GM21737 (cell line): ENCODE results near the gene ERCC2.
"Not testable (repeated sequence)": the region's sequence is repeated elsewhere in the genome, so short reads cannot be mapped to it uniquely, and the experiment has no call there.

ENCODE experiments used
- ATAC-seq: cut with Tn5 transposase; IDR thresholded peaks from one replicate; pipeline ENCODE4 v1.9.1; 2021; ENCODE audit warnings: mild to moderate bottlenecking, moderate library complexity; ENCODE audit not compliant: unreplicated experiment

Gene ERCC2

GRCh38 chr19:45340232-45340898 is 30.0 kb downstream of the ERCC2 start, which contains the start of gene KLC3:
TSS of gene KLC3 (plus strand) at chr19:45340750. CDS start at chr19:45345542, 4,792 bp downstream.
- ATAC-seq = no peak

- ATAC-seq = no peak
Observed at GRCh38 chr19:45339629-45340028, 30.7 kb downstream of the ERCC2 start.

DNA sequence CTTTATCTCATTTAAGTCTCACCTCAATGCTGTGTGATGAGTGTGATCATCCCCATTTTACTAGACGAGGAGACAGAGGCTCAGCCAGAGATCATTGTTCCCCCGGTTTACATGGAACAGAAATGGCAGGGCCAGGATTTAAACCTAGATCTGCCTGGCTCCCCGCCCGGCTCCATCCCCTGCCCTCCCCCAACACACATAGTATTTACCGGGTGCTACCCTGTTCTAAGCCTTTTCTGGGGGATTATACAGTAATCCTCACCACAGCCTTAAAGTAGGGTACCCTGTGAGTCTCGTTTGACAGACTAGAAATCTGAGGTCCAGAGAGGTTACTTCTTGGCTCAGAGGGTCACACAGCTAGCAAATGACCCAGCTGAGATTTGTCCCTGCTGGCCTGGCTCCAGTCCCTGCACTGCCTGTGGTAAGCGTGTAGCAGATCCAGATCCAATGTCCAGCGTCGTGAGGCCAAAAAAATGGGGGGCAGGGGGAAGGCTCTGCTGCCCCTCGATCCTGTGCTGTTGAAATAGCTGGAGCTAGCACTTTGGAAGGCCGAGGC is 33.6 kb downstream of the ERCC2 start:
- no peak for ATAC-seq

DNA sequence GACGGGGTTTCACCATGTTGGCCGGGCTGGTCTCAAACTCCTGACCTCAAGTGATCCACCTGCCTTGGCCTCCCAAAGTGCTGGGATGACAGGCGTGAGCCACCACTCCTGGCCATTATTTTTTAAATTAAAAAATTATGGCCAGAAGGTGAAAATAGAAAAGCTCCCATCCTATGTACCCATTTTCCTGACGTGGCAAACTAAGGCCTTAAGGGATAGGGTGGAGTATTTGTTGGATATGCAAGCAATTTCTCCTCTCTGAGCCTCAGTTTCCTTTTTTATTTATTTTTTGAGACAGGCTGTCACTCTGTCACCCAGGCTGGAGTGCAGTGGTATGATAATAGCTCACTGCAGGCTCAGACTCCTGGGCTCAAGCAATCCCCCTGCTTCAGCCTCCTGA is 35.5 kb downstream of the ERCC2 start:
- ATAC-seq = not testable (repeated sequence)

- ATAC-seq = no peak
Observed at GRCh38 chr19:45333609-45334303, 36.6 kb downstream of the ERCC2 start.

GRCh38 chr19:45331411-45331810 is 39.0 kb downstream of the ERCC2 start:
- ATAC-seq = no peak

DNA sequence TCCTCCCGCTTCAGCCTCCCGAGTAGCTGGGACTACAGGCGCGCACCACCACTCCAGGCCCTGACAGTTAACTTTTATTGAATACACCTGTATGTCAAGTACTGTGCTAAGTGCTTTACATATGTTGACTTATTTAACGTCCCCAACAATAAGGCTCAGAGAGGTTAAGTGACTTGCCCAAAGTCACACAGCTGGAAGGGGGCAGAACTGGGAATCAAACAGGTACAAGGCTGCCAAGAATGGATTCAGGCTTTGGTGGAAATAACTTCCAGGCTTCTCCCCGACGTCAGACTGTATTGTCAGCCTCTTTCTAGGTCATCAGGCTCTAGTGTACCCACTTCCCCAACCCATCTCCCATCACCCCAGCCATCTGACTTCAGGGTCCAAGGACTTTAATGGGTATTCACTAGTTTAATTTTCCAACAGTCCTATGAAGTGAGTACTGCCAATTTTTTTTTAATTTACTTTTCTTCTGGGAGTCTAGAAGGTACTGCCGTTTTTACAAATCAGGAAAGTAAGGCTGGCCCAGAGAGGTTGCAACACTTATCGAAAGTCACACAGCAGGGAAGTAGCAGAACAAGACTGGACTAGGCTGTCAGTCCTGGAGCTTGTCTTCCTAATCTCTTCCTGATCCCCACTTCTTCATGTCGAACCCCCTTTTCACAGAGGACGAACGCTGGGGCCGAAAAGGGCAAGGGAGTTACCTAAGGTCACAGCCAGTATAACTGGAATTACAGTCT is 42.8 kb downstream of the ERCC2 start:
- no peak for ATAC-seq

GRCh38 chr19:45324349-45324907 is 45.9 kb downstream of the ERCC2 start:
- no peak for ATAC-seq

DNA sequence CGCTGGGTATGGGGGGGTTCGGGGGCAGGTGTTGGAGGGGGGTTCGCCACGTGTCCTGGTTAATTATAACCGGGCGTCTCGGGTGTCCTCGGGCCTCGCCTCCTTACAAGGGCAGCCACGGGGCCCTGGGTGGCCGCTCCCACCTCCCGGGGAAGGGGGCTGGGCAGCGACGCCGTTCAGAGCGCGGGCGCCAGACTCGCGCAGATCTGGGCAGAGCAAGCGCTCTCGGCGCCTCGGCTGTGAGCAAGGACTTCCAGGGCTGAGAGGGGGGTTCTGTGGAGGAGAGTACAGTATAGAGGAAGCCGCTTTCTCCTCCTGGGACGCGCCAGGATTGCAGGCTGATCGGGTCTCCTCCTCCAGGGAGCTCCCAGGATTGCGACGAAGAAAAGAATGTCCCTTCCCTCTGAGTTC is 46.7 kb downstream of the ERCC2 start:
- ATAC-seq = no peak

DNA sequence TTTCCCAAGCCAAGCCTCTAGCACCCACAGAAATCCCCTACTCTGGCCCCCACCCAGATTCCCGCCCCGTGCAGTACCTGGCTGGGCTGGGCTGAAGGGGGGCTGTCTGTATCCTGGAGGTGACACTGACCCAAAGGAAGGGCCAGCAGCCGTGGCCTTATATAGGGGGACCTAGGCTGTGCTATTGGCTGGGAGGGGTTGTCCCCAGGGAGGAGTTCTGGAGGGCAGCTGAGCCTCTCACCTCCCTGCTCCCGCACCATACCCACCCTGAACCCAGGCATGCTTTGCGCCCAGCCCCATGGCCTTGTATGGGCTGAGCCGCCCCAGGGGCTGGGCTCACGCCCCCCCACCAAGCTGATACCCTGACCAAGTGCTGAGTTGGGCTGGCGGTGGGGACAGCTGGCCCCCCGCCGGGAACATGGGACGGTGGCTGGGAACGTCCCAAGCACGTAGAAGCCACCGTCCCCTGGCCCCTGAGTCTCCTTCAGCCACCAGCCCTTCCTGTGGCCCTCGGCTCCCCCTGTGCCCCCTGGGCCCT is 47.6 kb downstream of the ERCC2 start, which contains the start of gene CKM:
Gene CKM (minus strand): TSS at position 132 of the 538 bp plus-strand sequence. CDS start 3,162 bp downstream, outside the sequence.
- no peak for ATAC-seq

DNA sequence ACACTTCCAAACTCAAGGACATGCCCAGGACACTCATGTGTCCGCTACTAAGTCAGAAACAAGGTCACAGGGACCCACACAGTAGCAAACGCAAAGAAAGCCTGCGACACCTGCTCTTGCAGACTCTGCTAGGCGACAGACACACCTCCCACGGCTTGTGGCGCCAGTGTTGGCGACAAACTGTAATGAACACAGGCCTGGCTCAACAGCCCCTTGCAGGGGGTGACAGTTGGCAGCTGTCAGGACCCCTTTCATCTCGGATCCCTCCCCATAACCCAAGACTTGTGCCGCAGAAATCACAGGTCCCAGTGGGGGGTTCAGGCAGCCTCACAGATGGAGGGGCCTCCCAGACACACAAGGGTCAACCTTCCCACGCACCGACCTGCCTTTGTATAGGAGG is 48.1 kb downstream of the ERCC2 start:
- ATAC-seq = no peak

DNA sequence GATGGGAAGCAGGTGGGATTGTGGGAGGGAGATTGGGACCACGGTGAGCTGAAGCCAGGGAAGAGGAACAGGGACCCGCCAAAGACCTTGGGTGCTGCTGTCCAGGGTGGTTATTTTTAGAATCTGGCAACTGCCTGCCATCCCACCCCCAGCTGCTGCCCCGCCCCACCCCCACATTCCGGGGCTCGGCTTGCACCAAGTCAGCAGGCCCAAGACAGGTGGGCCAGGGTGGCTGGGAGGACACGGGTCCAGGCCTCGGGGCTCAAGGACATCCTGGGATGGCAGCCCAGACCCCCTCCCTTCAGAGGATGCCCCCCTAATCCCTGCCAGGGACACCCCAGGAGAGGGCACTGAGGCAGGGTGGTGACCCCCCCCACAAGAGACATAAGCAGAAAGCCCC is 48.5 kb downstream of the ERCC2 start:
- no peak for ATAC-seq

DNA sequence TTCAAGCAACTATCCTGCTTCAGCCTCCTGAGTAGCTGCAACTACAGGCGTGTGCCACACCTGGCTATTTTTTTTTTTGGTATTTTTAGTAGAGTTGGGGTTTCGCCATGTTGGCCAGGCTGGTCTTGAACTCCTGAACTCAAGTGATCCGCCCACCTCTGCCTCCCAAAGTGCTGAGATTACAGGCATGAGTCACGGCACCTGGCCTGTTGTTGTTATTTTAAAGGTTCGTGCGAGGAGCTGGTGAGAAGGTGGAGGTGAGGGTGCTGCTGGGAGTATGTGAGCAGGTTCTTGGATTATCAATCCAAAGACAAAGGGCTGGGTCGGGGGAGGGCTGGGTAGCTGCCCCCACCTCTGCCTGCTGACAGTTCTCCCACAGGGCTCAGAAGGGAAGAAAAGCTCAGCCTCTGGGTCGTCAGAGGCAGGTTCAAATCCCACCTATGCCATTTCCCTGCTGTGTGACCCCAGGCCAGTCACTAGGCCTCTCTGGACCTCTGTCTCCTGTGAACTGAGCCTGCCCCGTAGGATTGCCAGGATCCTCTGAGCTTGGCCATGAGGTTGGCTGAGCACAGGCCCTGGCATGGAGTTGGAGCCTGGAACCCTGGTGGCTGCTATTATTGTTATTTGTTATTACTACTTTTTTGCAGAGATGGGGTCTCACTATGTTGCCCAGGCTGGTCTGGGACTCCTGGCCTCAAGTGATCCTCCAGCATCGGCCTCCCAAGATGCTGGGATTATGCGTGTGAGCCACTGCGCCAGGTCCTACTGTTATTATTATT is 49.2 kb downstream of the ERCC2 start:
- ATAC-seq = no peak

DNA sequence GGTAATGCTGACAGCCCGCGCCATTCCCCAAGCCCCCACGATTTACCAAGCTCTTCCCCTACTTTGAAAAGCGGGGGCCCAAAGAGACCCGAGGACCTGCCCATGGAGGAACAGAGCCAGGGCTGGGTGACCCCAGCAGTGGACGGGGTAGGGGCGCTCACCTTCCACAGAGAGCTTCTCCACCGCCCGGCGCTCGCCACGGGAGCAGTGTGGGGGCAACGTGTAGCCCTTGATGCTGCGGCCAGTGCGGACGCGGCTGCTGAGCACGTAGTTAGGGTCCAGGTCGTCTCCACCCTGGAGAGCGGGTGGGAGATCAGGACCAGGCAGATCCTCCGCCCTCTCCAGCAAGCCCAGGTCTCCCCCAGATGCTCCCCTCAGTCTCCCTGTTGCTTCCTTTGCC is 55.1 kb downstream of the ERCC2 start:
- ATAC-seq = no peak

DNA sequence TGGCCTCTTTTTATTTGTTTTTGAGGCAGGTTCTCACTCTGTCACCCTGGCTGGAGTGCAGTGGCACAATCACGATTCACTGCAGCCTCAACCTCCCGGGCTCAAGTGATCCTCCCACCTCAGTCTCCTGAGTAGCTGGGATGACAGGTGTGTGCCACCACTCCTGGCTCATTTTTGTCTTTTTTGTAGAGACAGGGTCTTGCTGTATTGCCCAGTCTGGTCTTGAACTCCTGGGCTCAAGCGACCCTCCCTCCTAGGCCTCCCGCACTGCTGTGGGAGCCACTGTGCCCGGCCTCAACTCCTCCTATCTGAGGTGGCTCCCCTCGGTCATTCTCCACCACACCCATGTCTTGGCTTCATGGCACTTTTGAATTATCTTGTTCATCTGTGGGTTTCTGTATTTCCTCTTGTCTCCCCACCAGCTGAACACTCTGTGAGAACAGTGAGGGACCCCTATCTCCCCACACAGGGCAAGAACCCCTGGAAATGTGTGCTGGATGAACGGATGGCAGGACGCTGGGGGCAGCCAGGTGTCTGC is 55.6 kb downstream of the ERCC2 start:
- ATAC-seq = no peak

- not testable (repeated sequence) for ATAC-seq
Observed at GRCh38 chr19:45312285-45312684, 58.1 kb downstream of the ERCC2 start.

DNA sequence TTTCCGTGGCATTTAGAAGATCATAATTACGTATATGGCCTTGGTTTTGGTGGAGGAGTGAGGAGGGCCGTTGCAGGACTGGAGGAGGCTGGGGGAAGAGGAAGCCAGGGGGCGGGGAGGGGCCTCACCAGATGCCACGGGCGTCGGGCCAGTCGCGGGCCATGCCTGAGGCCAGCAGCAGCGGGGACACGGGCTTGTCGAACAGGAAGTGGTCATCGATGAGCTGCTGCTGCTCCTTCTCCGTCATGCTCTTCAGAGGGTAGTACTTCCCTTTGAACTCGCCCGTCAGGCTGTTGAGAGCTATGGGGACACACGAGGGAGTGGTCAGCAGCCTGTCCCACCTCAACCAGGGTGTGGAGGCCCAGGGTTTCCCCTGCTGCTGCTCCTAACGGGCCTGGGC is 58.8 kb downstream of the ERCC2 start:
- ATAC-seq = no peak

DNA sequence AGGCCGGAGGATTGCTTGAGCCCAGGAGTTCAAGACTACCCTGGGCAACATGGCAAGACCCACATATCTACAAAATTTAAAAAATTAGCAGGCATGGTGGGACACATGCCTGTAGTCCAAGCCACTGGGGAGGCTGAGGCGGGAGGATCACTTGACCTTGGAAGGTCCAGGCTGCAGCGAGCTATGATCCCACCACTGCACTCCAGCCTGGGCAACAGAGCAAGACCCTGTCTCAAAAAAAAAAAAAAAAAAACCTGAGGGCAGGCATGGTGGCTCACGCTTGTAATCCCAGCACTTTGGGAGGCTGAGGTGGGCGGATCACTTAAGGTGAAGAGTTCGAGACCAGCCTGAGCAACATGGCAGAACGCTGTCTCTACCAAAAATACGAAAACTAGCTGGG is 61.1 kb downstream of the ERCC2 start:
- not testable (repeated sequence) for ATAC-seq

- ATAC-seq = no peak
Observed at GRCh38 chr19:45307361-45307760, 63.0 kb downstream of the ERCC2 start.

DNA sequence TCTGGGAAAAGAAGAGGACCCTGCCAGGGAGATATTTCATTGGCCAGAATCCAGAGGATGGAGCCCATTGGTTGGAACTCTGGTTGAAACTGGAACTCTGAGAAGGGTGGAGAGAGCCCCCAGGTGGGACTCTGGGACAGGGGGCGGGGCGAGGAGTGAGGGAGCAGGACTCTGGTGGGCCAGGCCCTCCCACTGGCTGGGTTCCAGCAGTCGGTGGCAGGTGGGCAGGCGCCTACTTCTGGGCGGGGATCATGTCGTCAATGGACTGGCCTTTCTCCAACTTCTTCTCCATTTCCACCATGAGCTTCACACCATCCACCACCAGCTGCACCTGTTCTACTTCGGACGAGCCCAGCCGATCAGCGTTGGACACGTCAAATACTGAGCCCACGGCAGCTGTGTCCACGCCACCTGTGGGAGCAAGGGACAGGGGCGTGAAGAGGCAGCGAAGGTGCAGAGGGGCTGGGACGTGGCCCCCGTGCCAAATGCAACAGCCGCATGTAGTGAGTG is 63.8 kb downstream of the ERCC2 start:
- no peak for ATAC-seq
